Thyroid gland (tissue), 4 donors: ENCODE data around the gene SEMA3C.

Experiments
- CTCF ChIP-seq, 6 experiments: fragments of 200-600 bp in 3 of 6; fragments of 450-650 bp in 3 of 6; sonication (generic) in 3 of 6; IDR thresholded peaks; one replicate each; pipeline ENCODE4 v1.5.1; 2016 to 2019; ENCODE audit warnings: antibody characterized with exemption in 6 of 6, mild to moderate bottlenecking in 2 of 6, inconsistent platforms in 1 of 6, moderate library complexity in 1 of 6
- POLR2A ChIP-seq, 2 donors: fragments of 450-650 bp; IDR thresholded peaks; one replicate each; pipeline ENCODE4 v1.6.1; 2017; ENCODE audit warnings: antibody characterized with exemption in 2 of 2, mild to moderate bottlenecking in 2 of 2, moderate library complexity in 1 of 2

GRCh38 chr7:80763289-80763688 lies 155.6 kb downstream of the SEMA3C start:
- TF ChIP-seq CTCF (IDR thresholded peaks at IDR 0.05) (no peak), POLR2A (IDR thresholded peaks at IDR 0.05) (no peak)
